A673 (cell line): Measurements from ENCODE around the gene ACRBP. TPM values are rescaled to one million over a fixed set of nuclear protein-coding genes. Genes with fewer than 3 reads are reported as not detected.

ENCODE experiments used
- BruUV-seq: library from RNA; stranded (reverse); fragments of 400-500 nt; replicated peaks from 2 replicates; lab custom pipeline; 2021; lab: Mats Ljungman, UMichigan
- CTCF ChIA-PET: fragments of 300-600 bp; sonication (Branson Sonifier 250); formaldehyde crosslinking; loops from one replicate; lab custom pipeline; 2022; ENCODE audit warnings: antibody characterized with exemption; lab: Charles Lee
- POLR2A ChIA-PET: fragments of 300-600 bp; sonication (Branson Sonifier 250); formaldehyde crosslinking; loops from one replicate; lab custom pipeline; 2022; ENCODE audit warnings: antibody characterized with exemption; ENCODE audit not compliant: low non-redundant PET; lab: Charles Lee
- DNase-seq: peaks from one replicate; pipeline ENCODE4 v3.0.0-alpha.2; 2015; ENCODE audit warnings: low spot score
- H3K27ac ChIP-seq: fragments of 200-600 bp; sonication (generic); 2 replicates; pipeline ENCODE4 v1.5.1; 2016; ENCODE audit warnings: mixed run types, low read depth, mild to moderate bottlenecking, mixed read lengths, antibody characterized with exemption, low read length; ENCODE audit not compliant: poor library complexity, severe bottlenecking
- H3K27me3 ChIP-seq: fragments of 200-600 bp; sonication (generic); replicated peaks from 2 replicates; pipeline ENCODE4 v1.6.1; 2017; ENCODE audit warnings: mixed run types, low read depth, mild to moderate bottlenecking, mixed read lengths, antibody characterized with exemption, low read length; ENCODE audit not compliant: insufficient read depth, poor library complexity
- H3K36me3 ChIP-seq: fragments of 200-600 bp; sonication (generic); 2 replicates; pipeline ENCODE4 v1.6.1; 2016; ENCODE audit warnings: mixed run types, mild to moderate bottlenecking, mixed read lengths, antibody characterized with exemption, low read length; ENCODE audit not compliant: insufficient read depth, poor library complexity, severe bottlenecking
- H3K4me1 ChIP-seq: fragments of 200-600 bp; sonication (generic); 2 replicates; pipeline ENCODE4 v1.6.1; 2017; ENCODE audit warnings: mixed run types, mild to moderate bottlenecking, mixed read lengths, antibody characterized with exemption, low read length; ENCODE audit not compliant: insufficient read depth, poor library complexity, severe bottlenecking
- H3K4me3 ChIP-seq: fragments of 200-600 bp; sonication (generic); 2 replicates; pipeline ENCODE4 v1.5.1; 2016; ENCODE audit warnings: low read depth, mixed run types, mild to moderate bottlenecking, mixed read lengths, low read length; ENCODE audit not compliant: poor library complexity, severe bottlenecking
- H3K9me3 ChIP-seq: fragments of 200-600 bp; sonication (generic); 2 replicates; pipeline ENCODE4 v1.6.1; 2016; ENCODE audit warnings: mixed run types, low read depth, mild to moderate bottlenecking, mixed read lengths, antibody characterized with exemption, low read length; ENCODE audit not compliant: poor library complexity, severe bottlenecking
- EZH2 ChIP-seq: fragments of 200-600 bp; sonication (generic); IDR thresholded peaks from 2 replicates; pipeline ENCODE4 v1.6.1; 2017; ENCODE audit warnings: borderline replicate concordance, low read depth, mild to moderate bottlenecking, mixed read lengths, antibody characterized with exemption, low read length; ENCODE audit not compliant: poor library complexity, severe bottlenecking
- intact Hi-C: fragments of 100-400 bp; cut with micrococcal nuclease; formaldehyde crosslinking; loops from one replicate; pipeline ENCODE4 v1.10.0; 2022; ENCODE audit not compliant: unreplicated experiment
- total RNA-seq: library from RNA; stranded (reverse); gene quantifications from 2 replicates; pipeline ENCODE4 v1.2.3, GENCODE V29; 2021
- TF ChIP-seq, protein P1 (sequence below): fragments of 300-800, 200-600 bp; sonication (generic); conservative IDR thresholded peaks from 2 replicates; pipeline ENCODE4 v1.5.1; 2017; ENCODE audit warnings: low read depth, mild to moderate bottlenecking, antibody characterized with exemption, low read length, moderate library complexity, mixed read lengths

ACRBP gene
- total RNA-seq, 1 experiment from 2014 or later: 3.0 TPM

DNA sequence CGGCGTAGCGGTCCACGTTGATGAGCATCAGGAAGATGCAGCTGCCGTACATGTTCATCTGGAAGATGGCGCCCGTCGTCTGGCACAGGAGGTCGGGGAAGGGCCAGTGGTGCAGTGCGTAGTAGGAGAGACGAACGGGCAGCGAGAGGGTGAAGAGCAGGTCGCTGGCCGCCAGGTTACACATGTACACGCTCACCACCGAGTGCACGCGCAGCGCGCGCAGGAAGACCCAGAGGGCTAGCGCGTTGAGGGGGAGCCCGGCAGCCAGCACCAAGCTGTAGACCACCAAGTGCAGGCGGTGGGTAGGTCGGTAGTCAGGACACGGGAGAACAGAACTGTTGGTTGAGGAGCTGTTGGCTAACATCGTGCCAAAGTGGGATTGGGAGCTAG, 26.4 kb downstream of the ACRBP start:
- intact Hi-C loops: no loop called here
- ChIA-PET POLR2A (no interaction called here), CTCF (no interaction called here)
- H3K4me3 ChIP-seq: no peak overlapping the region
- no TSS peak for BruUV-seq
- H3K27me3 ChIP-seq: no peaks in the 10 kb centered on the region
- H3K4me1 ChIP-seq: no peaks in the 10 kb centered on the region
- H3K27ac ChIP-seq: no peak overlapping the region
- no peak for DNase-seq
- no peaks in the 10 kb centered on the region for H3K36me3 ChIP-seq
- H3K9me3 ChIP-seq: no peaks in the 10 kb centered on the region
- TF ChIP-seq EZH2: no peak
- TF ChIP-seq, protein P1, sequence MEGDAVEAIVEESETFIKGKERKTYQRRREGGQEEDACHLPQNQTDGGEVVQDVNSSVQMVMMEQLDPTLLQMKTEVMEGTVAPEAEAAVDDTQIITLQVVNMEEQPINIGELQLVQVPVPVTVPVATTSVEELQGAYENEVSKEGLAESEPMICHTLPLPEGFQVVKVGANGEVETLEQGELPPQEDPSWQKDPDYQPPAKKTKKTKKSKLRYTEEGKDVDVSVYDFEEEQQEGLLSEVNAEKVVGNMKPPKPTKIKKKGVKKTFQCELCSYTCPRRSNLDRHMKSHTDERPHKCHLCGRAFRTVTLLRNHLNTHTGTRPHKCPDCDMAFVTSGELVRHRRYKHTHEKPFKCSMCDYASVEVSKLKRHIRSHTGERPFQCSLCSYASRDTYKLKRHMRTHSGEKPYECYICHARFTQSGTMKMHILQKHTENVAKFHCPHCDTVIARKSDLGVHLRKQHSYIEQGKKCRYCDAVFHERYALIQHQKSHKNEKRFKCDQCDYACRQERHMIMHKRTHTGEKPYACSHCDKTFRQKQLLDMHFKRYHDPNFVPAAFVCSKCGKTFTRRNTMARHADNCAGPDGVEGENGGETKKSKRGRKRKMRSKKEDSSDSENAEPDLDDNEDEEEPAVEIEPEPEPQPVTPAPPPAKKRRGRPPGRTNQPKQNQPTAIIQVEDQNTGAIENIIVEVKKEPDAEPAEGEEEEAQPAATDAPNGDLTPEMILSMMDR: no peak

GRCh38 chr12:6620137-6620884, 26.9 kb downstream of the ACRBP start:
- TF ChIP-seq, protein P1: peak; percentile 47
- no peak for TF ChIP-seq EZH2
- no peaks in the 10 kb centered on the region for H3K4me1 ChIP-seq
- POLR2A ChIA-PET: no interaction called here
- no peaks in the 10 kb centered on the region for H3K9me3 ChIP-seq
- intact Hi-C loops: no loop called here
- no TSS peak for BruUV-seq
- H3K36me3 ChIP-seq: no peaks in the 10 kb centered on the region
- CTCF ChIA-PET: no interaction called here
- H3K27me3 ChIP-seq: no peaks in the 10 kb centered on the region
- no peak for DNase-seq
- no peak overlapping the region for H3K27ac ChIP-seq
- H3K4me3 ChIP-seq: no peak overlapping the region

GRCh38 chr12:6618483-6619225, 28.6 kb downstream of the ACRBP start:
- BruUV-seq: no TSS peak
- no peaks in the 10 kb centered on the region for H3K36me3 ChIP-seq
- no peaks in the 10 kb centered on the region for H3K27me3 ChIP-seq
- H3K4me3 ChIP-seq: no peak overlapping the region
- ChIA-PET CTCF (interaction anchor here (0.6 kb wide), 2 partner anchors 66 to 350 kb away, joined by 3 to 4 read pairs; no protein-coding TSS in a partner anchor), POLR2A (no interaction called here)
- H3K4me1 ChIP-seq: no peaks in the 10 kb centered on the region
- intact Hi-C loops: loop anchor here (5.0 kb wide), 2 partner anchors 159 to 209 kb away; partner anchors contain the start of gene P3H3
- DNase-seq: no peak
- no peak overlapping the region for H3K27ac ChIP-seq
- H3K9me3 ChIP-seq: no peaks in the 10 kb centered on the region
- TF ChIP-seq, protein P1: no peak
- no peak for TF ChIP-seq EZH2
